Smooth muscle cell (in vitro differentiated cells): Measurements from ENCODE around the gene SBNO2. TPM values are rescaled to one million over a fixed set of nuclear protein-coding genes. Genes with fewer than 3 reads are reported as not detected.

Source experiments
- DNase-seq: peaks from one replicate; lab custom pipeline; 2025; ENCODE audit not compliant: unreplicated experiment; lab: John Stamatoyannopoulos, UW
- H2AFZ ChIP-seq: fragments of 200-600 bp; sonication (generic); 2 replicates; pipeline ENCODE4 v1.6.0; 2016; ENCODE audit warnings: antibody characterized with exemption, low read depth, mild to moderate bottlenecking
- H3F3A ChIP-seq: fragments of 200-600 bp; sonication (generic); 2 replicates; pipeline ENCODE4 v1.6.0; 2017; ENCODE audit warnings: antibody characterized with exemption, low read depth
- H3K27ac ChIP-seq: fragments of 200-600 bp; sonication (generic); 2 replicates; pipeline ENCODE4 v1.5.1; 2016; ENCODE audit warnings: low read depth, mild to moderate bottlenecking
- H3K27me3 ChIP-seq: fragments of 200-600 bp; sonication (generic); 2 replicates; pipeline ENCODE4 v1.6.1; 2016; ENCODE audit warnings: low read depth, mild to moderate bottlenecking
- H3K36me3 ChIP-seq: fragments of 200-600 bp; sonication (generic); 2 replicates; pipeline ENCODE4 v1.5.1; 2016; ENCODE audit warnings: low read depth
- H3K4me1 ChIP-seq: fragments of 200-600 bp; sonication (generic); 2 replicates; pipeline ENCODE4 v1.5.1; 2016; ENCODE audit warnings: low read depth
- H3K4me2 ChIP-seq: fragments of 200-600 bp; sonication (generic); 2 replicates; pipeline ENCODE4 v1.6.0; 2016; ENCODE audit warnings: mild to moderate bottlenecking
- H3K4me3 ChIP-seq: fragments of 200-600 bp; sonication (generic); 2 replicates; pipeline ENCODE4 v1.5.1; 2016; ENCODE audit warnings: mild to moderate bottlenecking
- H3K79me2 ChIP-seq: fragments of 200-600 bp; sonication (generic); 2 replicates; pipeline ENCODE4 v1.6.0; 2016; ENCODE audit warnings: low read depth, mild to moderate bottlenecking
- H3K9ac ChIP-seq: fragments of 200-600 bp; sonication (generic); 2 replicates; pipeline ENCODE4 v1.6.0; 2016; ENCODE audit warnings: low read depth
- H3K9me3 ChIP-seq: fragments of 200-600 bp; sonication (generic); replicated peaks from 2 replicates; pipeline ENCODE4 v1.5.1; 2016; ENCODE audit warnings: low read depth
- H4K20me1 ChIP-seq: fragments of 200-600 bp; sonication (generic); 2 replicates; pipeline ENCODE4 v1.6.0; 2016; ENCODE audit warnings: low read depth
- WGBS: methylation state at CpG from one replicate; pipeline ENCODE4 v1.1.7; 2016; ENCODE audit warnings: low lambda C conversion rate; 5-methylcytosine and 5-hydroxymethylcytosine counted together
- polyA plus RNA-seq: library from polyadenylated mRNA; unstranded; fragments of >200 nt; fragmentation: Nextera tagmentation; extraction: Ambion mirVana; gene quantifications from 2 replicates; pipeline ENCODE4 v1.2.1, GENCODE V29; 2016
- total RNA-seq: library from RNA; depleted of rRNA; stranded (reverse); fragments of >200 nt; gene quantifications from 2 replicates; pipeline ENCODE4 v1.2.3, GENCODE V29; 2014
- TF ChIP-seq, protein P1 (sequence below): fragments of 200-600 bp; sonication (generic); IDR thresholded peaks from 2 replicates; pipeline ENCODE4 v1.5.1; 2017; ENCODE audit warnings: borderline replicate concordance, mild to moderate bottlenecking, antibody characterized with exemption; ENCODE audit not compliant: insufficient read depth, poor library complexity, severe bottlenecking

SBNO2 gene
- total and polyA plus RNA-seq, 2 experiments from 2014 or later = 16.4 to 17.6 TPM

- H3K4me1 ChIP-seq = no peaks in the 10 kb centered on the region
- no peak for DNase-seq
- no peaks in the 10 kb centered on the region for H3K79me2 ChIP-seq
- H3K4me2 ChIP-seq = no peak overlapping the region
- peak overlapping the region; percentile 31 for H3K27ac ChIP-seq
- H4K20me1 ChIP-seq = no peaks in the 10 kb centered on the region
- H3K4me3 ChIP-seq = no peak overlapping the region
- H3K36me3 ChIP-seq = no peaks in the 10 kb centered on the region
- TF ChIP-seq, protein P1, sequence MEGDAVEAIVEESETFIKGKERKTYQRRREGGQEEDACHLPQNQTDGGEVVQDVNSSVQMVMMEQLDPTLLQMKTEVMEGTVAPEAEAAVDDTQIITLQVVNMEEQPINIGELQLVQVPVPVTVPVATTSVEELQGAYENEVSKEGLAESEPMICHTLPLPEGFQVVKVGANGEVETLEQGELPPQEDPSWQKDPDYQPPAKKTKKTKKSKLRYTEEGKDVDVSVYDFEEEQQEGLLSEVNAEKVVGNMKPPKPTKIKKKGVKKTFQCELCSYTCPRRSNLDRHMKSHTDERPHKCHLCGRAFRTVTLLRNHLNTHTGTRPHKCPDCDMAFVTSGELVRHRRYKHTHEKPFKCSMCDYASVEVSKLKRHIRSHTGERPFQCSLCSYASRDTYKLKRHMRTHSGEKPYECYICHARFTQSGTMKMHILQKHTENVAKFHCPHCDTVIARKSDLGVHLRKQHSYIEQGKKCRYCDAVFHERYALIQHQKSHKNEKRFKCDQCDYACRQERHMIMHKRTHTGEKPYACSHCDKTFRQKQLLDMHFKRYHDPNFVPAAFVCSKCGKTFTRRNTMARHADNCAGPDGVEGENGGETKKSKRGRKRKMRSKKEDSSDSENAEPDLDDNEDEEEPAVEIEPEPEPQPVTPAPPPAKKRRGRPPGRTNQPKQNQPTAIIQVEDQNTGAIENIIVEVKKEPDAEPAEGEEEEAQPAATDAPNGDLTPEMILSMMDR = no peak
- no peak overlapping the region for H2AFZ ChIP-seq
- H3K9me3 ChIP-seq = no peaks in the 10 kb centered on the region
- no peaks in the 10 kb centered on the region for H3K27me3 ChIP-seq
- no peaks in the 10 kb centered on the region for H3F3A ChIP-seq
- H3K9ac ChIP-seq = no peak overlapping the region
- 90% methylated on average over 10 of the region's 10 CpGs for WGBS
Measured at GRCh38 chr19:1182068-1182467, 8.0 kb upstream of the SBNO2 start.

DNA sequence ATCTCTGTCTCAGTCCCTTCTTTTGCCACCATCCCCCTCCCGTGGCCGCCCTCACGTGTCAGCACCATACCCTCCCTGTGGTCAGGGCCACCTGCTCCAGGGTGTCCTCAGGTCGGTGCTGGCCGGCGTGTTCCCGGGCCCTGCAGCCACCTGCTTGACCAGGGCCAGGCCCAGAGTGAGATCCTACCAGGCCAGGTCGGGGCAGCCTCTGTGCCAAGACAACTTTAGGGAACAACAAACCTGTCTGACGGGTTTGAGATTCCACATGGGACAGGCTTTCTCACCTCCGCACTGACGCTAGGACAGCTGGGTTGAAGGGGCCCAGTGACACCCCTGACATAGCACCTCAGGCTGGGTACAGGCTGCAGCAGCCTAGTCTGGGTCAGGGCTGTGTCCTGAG is 7.5 kb upstream of the SBNO2 start:
- DNase-seq = no peak
- H2AFZ ChIP-seq = no peak overlapping the region
- no peaks in the 10 kb centered on the region for H3K4me1 ChIP-seq
- no peak overlapping the region for H3K4me3 ChIP-seq
- no peaks in the 10 kb centered on the region for H3K36me3 ChIP-seq
- TF ChIP-seq, protein P1 = no peak
- no peaks in the 10 kb centered on the region for H3K27me3 ChIP-seq
- no peak overlapping the region for H3K4me2 ChIP-seq
- WGBS = 87% methylated on average over 11 of the region's 11 CpGs
- H3K79me2 ChIP-seq = no peaks in the 10 kb centered on the region
- H3K27ac ChIP-seq = peak overlapping the region; percentile 31
- no peak overlapping the region for H3K9ac ChIP-seq
- H3K9me3 ChIP-seq = no peaks in the 10 kb centered on the region
- H4K20me1 ChIP-seq = no peaks in the 10 kb centered on the region
- peaks cover 3% of the 10 kb centered on the region for H3F3A ChIP-seq

GRCh38 chr19:1177322-1178114 is 3.5 kb upstream of the SBNO2 start:
- peaks cover 13% of the 10 kb centered on the region for H3F3A ChIP-seq
- H3K4me3 ChIP-seq = no peak overlapping the region
- peak; percentile 31 for DNase-seq
- peak overlapping the region; percentile 42 for H3K9ac ChIP-seq
- H3K27me3 ChIP-seq = no peaks in the 10 kb centered on the region
- H3K4me2 ChIP-seq = peak overlapping the region; percentile 44
- peaks cover 3% of the 10 kb centered on the region for H3K4me1 ChIP-seq
- no peaks in the 10 kb centered on the region for H3K36me3 ChIP-seq
- TF ChIP-seq, protein P1 = no peak
- no peaks in the 10 kb centered on the region for H3K9me3 ChIP-seq
- 55% methylated on average over 25 of the region's 25 CpGs for WGBS
- peaks cover 12% of the 10 kb centered on the region for H3K79me2 ChIP-seq
- no peaks in the 10 kb centered on the region for H4K20me1 ChIP-seq
- peak overlapping the region; percentile 81 for H3K27ac ChIP-seq
- no peak overlapping the region for H2AFZ ChIP-seq
